ENCODE results near the gene FANCL. TPM values are rescaled to one million over a fixed set of nuclear protein-coding genes. Genes with fewer than 3 reads are reported as not detected.
"Not testable (repeated sequence)": the region's sequence is repeated elsewhere in the genome, so short reads cannot be mapped to it uniquely, and the experiment has no call there.

Gene FANCL
- total and polyA plus RNA-seq, 7 donors, result 3.9 to 6.4 (median 5.5) TPM

DNA sequence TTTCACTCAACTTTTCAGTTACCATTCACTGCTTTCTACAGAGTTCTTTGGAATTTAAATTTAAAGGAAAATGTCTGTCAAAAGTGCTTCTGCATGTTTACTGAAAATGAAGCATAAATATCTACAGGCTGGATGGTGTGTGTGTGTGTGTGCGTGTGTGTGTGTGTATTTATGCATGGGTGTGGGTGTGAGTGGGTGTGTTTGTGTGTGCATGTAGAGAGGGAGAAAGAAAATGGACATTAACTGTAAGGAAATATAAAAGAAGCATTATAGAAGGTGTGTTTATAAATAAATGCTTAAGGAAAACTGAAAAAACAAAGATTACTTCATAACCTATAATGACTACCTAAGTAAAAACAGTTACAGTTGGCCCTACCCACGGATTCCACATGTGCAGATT, 43.2 kb downstream of the FANCL start:
- Histone ChIP-seq H3K4me1 (no peaks in the 10 kb centered on the region), H3K9me3 (no peaks in the 10 kb centered on the region), H3K4me3 (no peak overlapping the region), H3K27ac (no peak overlapping the region), H3K27me3 (ENCODE audit: insufficient read depth in 3 of 3, low read length in 2 of 3) (no peaks in the 10 kb centered on the region), H3K36me3 (ENCODE audit: insufficient read depth in 1 of 2, low read depth in 1 of 2) (peaks cover 0 to 14% of the 10 kb centered on the region in 2 donors)
- WGBS, 3 donors, result 93 to 95% (median 95%) methylated on average over 2 of the region's 2 CpGs
- DNase-seq (no peak), ATAC-seq (no peak)
- TF ChIP-seq, protein P1, sequence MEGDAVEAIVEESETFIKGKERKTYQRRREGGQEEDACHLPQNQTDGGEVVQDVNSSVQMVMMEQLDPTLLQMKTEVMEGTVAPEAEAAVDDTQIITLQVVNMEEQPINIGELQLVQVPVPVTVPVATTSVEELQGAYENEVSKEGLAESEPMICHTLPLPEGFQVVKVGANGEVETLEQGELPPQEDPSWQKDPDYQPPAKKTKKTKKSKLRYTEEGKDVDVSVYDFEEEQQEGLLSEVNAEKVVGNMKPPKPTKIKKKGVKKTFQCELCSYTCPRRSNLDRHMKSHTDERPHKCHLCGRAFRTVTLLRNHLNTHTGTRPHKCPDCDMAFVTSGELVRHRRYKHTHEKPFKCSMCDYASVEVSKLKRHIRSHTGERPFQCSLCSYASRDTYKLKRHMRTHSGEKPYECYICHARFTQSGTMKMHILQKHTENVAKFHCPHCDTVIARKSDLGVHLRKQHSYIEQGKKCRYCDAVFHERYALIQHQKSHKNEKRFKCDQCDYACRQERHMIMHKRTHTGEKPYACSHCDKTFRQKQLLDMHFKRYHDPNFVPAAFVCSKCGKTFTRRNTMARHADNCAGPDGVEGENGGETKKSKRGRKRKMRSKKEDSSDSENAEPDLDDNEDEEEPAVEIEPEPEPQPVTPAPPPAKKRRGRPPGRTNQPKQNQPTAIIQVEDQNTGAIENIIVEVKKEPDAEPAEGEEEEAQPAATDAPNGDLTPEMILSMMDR (IDR thresholded peaks at IDR 0.05), result no peak
- intact Hi-C loops (cut with DNase I), result loop anchor here in 1 of 2 donors (2.0 kb wide), 1 partner anchor 33 kb away; no protein-coding TSS in a partner anchor

DNA sequence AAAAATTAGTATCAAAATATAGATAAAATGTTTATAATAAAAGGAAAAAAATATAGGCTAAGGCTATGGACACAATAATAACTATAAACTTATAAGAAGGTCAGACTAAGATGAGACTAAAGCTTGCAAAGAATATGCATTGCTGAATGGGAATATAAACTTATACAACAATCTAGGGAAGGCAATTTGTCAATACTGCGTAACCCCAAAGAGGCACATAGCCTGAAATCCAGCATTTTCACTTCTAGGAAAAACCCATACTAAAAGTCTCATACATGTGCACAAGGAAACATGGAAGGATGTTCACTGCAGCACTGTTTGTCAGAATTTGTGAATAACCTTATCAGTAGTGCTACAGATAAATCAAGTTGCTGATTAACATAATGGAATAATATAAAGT, 45.5 kb downstream of the FANCL start:
- DNase-seq (no peak), ATAC-seq (no peak)
- WGBS, 3 donors, result 97 to 100% (median 100%) methylated on average over 1 of the region's 1 CpG

DNA sequence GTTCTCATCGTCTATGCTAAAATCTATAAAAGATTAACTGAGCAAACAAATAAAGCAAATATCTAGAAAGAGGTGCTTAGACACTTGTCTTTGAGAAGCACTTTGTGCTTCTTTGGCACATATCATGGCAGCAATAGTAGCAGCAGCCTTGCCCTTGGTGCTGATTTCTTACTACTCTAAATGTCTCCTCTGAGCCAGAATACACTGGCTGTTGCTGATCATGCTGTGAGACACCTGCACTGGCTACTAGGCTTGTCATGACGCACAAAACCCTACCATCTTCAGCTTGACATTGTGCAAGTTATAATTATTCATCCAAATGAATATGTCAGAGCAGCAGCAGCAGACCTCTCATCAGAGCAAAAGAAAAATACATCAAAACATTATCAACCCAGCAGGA, 46.7 kb downstream of the FANCL start:
- TF ChIP-seq, protein P1 (IDR thresholded peaks at IDR 0.05), result no peak
- ATAC-seq (no peak), DNase-seq (no peak)
- H3K4me1 ChIP-seq, result no peaks in the 10 kb centered on the region
- WGBS, 3 donors, result 86 to 92% (median 89%) methylated on average over 2 of the region's 2 CpGs
- no peaks in the 10 kb centered on the region for H3K9me3 ChIP-seq
- H3K4me3 ChIP-seq, result no peak overlapping the region
- H3K36me3 ChIP-seq (ENCODE audit: insufficient read depth in 1 of 2, low read depth in 1 of 2), result peaks cover 0 to 9% of the 10 kb centered on the region in 2 donors
- H3K27me3 ChIP-seq (ENCODE audit: insufficient read depth in 3 of 3, low read length in 2 of 3), result no peaks in the 10 kb centered on the region
- intact Hi-C loops (cut with DNase I), result no loop called here
- H3K27ac ChIP-seq, result no peak overlapping the region

More for the DNA sequence above, 45.5 kb downstream of the FANCL start:
- intact Hi-C loops (cut with DNase I), result no loop called here
- TF ChIP-seq, protein P1 (IDR thresholded peaks at IDR 0.05), result no peak
- H3K4me1 ChIP-seq, result no peaks in the 10 kb centered on the region
- no peaks in the 10 kb centered on the region for H3K27me3 ChIP-seq (ENCODE audit: insufficient read depth in 3 of 3, low read length in 2 of 3)
- H3K9me3 ChIP-seq, result no peaks in the 10 kb centered on the region
- no peak overlapping the region for H3K4me3 ChIP-seq
- H3K36me3 ChIP-seq (ENCODE audit: insufficient read depth in 1 of 2, low read depth in 1 of 2), result peaks cover 0 to 9% of the 10 kb centered on the region in 2 donors
- no peak overlapping the region for H3K27ac ChIP-seq

DNA sequence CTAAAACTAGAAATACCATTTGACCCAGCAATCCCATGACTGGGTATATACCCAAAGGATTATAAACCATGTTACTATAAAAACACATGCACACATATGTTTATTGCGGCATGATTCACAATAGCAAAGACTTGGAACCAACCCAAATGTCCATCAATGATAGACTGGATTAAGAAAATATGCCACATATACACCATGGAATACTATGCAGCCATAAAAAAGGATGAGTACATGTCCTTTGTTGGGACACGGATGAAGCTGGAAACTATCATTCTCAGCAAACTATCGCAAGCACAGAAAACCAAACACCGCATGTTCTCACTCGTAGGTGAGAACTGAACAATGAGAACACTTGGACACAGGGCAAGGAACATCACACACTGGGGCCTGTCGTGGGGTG, 54.1 kb downstream of the FANCL start:
- ATAC-seq; intact Hi-C loops (cut with DNase I); H3K9me3 ChIP-seq; H3K36me3 ChIP-seq (ENCODE audit: insufficient read depth in 1 of 2, low read depth in 1 of 2); H3K4me1 ChIP-seq; H3K27ac ChIP-seq; H3K27me3 ChIP-seq (ENCODE audit: insufficient read depth in 3 of 3, low read length in 2 of 3); DNase-seq; H3K4me3 ChIP-seq: not testable (repeated sequence)
- WGBS, 3 donors, result 86 to 99% (median 98%) methylated on average over 6 of the region's 6 CpGs

DNA sequence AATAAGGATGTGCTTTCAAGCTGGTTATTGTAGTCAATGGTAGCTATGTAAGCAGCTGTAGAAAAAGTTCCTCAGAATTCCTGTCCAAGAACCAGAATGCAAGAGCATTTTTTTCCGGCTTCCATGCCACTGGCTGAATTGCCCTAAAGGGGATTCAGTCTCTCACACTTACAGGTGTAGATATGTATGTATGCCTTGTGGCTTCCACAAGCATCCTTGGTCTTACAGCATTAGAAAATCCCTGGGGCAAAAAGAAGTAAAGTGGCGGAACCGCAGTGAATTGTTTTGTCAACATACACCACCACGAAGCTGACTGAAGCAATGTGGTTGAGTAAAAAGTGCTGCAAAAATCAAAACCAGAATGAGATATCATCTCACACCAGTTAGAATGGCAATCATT, 54.6 kb downstream of the FANCL start:
- 76 to 82% (median 80%) methylated on average over 4 of the region's 4 CpGs for WGBS, 3 donors
- no peak overlapping the region for H3K27ac ChIP-seq
- DNase-seq, result no peak
- intact Hi-C loops (cut with DNase I), result no loop called here
- H3K36me3 ChIP-seq (ENCODE audit: insufficient read depth in 1 of 2, low read depth in 1 of 2), result peaks cover 0 to 9% of the 10 kb centered on the region in 2 donors
- H3K9me3 ChIP-seq, result no peaks in the 10 kb centered on the region
- no peaks in the 10 kb centered on the region for H3K27me3 ChIP-seq (ENCODE audit: insufficient read depth in 3 of 3, low read length in 2 of 3)
- H3K4me3 ChIP-seq, result no peak overlapping the region
- TF ChIP-seq, protein P1 (IDR thresholded peaks at IDR 0.05), result no peak
- H3K4me1 ChIP-seq, result no peaks in the 10 kb centered on the region
- ATAC-seq, result no peak
